Middle frontal gyrus (tissue), 1 donor: ENCODE data around the gene ANKS1B.
"Not testable (repeated sequence)": the region's sequence is repeated elsewhere in the genome, so short reads cannot be mapped to it uniquely, and the experiment has no call there.

Experiments used
- DNase-seq: peaks from one replicate; pipeline ENCODE4 v3.0.0-alpha.2; 2015; ENCODE audit warnings: low spot score; ENCODE audit errors: extremely low spot score

Gene ANKS1B

DNA sequence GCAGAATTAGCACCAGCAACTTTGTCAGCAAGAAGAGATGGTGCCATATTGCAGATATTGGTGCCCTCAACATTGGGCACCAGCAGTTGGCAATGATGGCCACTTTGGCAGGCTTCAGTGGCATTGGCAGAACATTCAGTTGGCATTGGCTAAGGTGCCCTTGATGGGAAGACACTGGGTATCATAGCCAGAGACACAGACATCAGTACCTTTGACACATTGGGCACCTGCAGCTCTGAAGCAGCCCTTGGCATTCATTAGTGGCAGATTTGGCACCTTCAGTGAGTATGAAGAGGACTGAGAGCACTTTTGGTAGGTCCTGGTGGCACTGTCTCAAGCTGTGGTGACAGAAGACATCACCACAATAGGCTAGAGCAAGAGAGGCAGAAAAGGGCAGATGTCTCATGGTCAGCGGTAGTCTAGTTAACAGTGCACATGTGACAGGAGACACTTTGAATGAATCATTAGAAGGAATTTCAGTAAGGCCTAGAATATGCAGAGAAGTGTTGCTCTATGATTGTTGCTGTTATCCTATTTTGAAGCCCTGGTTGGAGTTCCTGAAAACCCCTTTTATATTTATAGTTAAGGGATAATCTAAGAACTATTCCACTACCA, 917.5 kb downstream of the ANKS1B start:
- no peak for DNase-seq

- no peak for DNase-seq
Observed at GRCh38 chr12:99066726-99067125, 918.0 kb downstream of the ANKS1B start.

DNA sequence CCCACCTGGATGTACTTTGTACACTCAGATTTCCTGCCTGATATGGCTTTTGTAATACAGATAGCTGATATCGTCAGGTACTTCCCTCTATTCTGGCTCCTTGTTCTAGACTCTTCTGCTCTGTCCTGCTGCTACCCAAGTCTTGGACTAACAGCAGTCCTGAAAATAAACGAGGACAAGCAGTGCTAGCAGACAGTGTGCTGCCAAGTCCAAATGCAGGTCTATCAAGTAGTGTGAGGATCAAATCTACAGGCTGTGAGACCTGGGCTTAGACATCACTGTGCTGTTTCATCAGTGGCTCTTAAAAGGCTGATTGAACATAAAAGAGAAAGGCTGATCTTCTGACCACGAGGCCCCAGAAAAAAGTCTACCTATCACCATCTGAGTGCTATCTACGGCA, 921.6 kb downstream of the ANKS1B start:
- DNase-seq, result no peak

DNA sequence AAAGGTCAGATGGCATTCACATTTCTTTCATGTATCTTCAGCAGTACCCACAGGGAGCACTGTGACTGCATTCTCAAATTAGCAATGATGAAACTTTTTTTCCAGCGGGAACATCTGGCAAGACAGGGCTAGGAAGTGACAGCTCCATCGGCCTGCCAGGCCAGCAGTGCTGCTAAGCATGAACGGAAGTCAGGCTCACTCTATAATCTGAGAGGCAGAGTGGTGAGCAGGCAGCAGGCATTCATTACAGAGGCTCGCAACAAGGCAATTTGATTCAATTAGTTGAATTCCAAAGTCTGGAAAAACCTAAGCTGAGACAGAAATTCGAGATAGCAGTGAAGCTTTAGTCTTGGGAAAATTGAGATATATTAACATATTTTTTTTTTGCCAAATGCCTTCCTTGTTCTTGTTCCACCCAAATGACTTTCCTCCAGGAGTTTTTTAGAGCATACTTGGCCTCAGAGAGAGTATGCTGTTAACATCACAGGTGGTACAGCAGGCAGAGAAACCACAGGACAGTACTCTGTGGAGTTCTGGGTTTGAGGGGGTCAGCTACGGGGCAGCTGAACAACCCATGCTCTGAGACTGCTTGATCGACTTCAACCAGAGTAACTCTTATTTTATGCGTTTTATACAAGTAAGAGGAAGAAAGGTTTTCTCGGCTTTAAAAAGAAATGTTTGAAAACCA, 924.8 kb downstream of the ANKS1B start:
- no peak for DNase-seq

DNA sequence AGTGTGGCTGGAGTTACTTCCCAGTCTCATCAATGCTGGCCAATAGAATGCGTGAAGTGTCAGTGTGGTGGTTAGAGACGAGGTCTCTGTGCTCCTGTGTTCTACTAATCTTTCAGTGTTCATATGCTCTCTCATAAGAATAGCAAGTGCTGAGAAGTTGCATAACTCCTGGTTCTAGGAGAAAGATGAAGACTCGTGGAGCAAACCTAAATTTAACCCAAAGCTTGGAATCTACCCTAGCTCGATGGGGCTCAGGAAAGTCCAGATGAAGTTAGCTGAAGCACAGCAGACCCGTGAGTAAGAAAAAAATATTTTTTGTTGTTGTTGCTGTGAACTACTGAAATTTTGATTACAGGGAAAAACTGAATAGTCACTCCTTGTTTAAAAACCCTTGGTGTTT, 927.1 kb downstream of the ANKS1B start:
- no peak for DNase-seq

DNA sequence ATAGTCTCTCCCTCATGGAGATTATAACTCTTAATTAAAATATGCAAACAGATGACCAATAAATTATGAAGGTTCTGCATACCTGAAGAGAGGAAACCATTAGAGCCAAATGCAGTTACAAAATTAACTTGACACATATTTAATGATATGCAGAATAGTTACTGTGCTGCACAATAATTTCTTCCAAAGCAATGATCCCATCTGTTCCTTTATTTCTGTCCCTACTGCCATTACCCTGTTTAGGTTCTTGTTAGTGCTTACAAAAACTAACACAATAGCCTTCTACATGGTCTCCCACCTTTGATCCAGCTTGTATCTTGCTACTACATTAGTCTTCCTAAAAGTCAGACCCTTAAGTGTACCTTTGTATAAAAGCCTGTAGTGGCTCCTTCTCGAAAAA, 928.5 kb downstream of the ANKS1B start:
- DNase-seq, result no peak

- DNase-seq, result no peak
Observed at GRCh38 chr12:99055299-99055698, 929.4 kb downstream of the ANKS1B start.

GRCh38 chr12:99054601-99055128, 930.1 kb downstream of the ANKS1B start:
- no peak for DNase-seq

DNA sequence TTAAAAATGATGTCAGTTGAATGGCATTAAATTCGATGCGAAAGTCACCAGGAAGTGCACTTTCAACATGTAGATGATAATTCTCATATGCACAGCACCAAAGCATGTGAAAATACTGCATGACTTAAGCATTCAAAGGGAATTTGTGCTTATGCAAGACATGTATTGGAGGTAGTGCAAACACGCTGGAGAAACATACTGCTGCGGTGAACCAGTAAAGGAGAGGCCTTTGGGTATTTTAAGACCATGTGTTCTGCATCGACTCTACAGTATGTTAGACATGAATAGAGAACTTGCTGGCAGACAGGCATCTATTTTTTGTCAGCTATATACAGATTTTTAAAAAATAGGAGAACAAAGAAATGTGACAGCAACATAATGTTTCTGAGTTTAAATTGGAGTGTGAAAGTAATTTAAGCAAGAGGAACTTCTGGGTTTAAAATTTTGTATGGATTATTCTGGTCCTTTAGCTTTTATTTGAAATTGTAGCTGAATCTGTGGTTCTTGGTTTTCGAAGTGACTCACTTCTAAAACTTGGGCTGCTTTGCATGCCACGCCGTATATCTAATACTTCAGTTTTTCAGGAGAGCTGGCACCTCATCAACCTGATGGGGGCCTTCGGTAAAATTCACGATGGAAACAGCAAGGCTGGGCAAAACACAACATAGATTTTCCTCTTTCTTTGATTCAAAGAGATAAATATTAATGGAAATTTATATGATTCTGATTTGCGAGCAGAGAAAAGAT, 930.9 kb downstream of the ANKS1B start:
- peak; percentile 21 for DNase-seq

DNA sequence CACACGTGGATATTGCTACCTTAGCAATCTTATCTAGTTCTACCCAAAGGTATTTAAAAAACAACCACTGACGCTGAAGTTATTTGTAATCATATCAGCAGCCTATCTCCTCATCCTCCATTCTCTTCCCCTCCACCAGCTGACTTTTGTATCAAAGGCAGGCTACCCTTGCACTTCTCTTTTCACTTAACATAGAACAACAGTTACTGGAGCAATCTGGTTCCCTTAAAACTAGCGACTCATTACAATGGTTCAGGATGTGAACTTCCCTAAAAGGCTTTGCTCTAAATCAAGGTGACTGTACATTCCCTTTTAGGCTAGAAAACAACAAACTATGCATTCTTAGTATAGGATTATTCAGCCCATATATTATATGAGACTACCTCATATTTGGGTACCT, 935.0 kb downstream of the ANKS1B start:
- DNase-seq, result no peak

DNA sequence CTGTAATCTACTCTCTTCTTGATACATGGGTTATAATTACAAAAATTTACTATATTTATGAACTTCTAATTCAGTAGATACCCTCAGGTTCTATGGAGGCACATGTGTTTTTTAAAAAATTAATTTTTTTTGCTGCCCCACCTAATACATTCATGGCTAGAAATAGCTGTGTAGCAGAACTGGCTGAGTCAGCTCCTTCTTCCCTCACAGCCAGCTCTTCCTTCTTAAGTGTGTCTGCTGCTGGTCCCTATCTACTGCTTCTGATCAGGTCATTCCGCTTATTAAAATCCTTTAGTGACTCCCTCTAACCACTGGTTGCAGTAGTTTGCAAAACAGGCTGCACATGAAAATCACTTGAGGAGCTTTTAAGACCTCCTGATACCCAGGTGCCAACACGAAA, 939.6 kb downstream of the ANKS1B start:
- DNase-seq, result no peak

GRCh38 chr12:99043319-99043914, 941.3 kb downstream of the ANKS1B start:
- DNase-seq, result peak; percentile 39

GRCh38 chr12:99042226-99042625, 942.5 kb downstream of the ANKS1B start:
- DNase-seq, result no peak

- no peak for DNase-seq
Observed at GRCh38 chr12:99039367-99040120, 945.2 kb downstream of the ANKS1B start.

- no peak for DNase-seq
Observed at GRCh38 chr12:99036566-99036965, 948.2 kb downstream of the ANKS1B start.

DNA sequence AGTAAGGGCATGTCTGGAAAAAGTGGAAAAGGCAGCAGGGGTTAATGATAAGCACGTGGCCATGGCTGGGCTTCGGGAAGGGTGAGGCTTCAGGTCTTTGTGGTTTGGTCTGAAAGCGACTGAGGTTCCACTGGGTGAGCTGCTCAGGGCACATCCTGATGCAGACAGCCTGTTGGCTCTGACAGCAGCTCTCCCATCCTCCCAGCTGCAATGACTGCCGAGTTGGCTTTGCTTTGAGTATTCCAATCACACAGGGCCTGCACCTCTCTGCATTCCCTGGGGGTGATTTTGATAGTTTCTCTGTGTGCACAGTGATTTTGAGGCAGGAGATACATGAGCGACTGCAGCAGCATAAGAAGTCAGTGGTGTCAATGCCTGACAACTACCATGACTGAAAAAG, 948.9 kb downstream of the ANKS1B start:
- no peak for DNase-seq

DNA sequence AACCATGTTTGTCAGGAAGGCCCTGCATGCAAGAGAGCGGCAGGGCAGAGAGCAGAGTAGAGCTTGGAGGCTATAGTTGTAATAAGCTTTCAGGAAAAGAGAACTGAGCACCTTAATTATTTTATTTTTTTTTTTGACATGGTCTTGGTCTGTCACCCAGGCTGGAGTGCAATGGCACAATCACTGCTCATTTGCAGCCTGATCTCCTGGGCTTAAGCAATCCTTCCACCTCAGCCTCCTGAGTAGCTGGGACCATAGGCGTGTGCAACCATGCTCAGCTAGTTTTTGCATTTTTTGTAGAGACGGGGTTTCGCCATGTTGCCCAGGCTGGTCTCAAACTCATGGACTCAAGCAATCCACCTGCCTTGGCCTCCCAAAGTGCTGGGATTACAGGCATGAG, 950.5 kb downstream of the ANKS1B start:
- not testable (repeated sequence) for DNase-seq

DNA sequence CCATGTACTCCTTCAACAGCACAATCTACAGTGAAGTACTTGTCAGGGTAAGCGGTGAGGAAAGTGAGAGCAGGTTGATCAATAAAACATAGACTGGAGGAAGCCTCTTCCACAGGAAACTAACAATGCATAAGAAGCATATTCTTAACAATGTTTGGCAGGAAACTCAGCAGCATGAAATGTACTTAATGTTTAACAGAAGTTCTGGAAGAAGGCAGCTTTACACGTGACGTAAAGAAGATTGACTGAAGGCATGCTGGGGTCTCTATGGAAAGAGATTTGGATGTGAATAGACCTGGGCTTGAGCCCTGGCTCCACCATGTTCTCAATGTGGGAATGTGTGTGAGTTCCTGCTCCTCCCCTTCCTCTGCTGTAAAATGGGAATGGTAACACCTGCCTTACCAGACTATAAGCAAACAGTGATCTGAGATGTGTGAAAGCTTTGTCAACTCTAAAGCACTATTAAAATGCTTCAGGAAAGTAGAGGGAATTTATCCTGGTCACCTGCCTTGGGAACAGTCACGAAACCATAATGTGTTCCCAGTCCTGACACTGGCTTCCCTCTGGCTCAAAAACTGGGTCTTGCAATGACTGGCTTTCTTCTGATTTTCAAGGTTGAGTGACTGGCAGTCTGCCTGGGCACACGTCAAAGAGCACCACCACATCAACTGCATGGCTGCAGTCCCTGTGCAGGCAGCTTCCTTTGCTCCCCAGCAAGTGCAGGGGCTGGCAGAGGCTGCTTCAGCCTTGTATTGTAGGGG, 955.0 kb downstream of the ANKS1B start:
- DNase-seq, result no peak

DNA sequence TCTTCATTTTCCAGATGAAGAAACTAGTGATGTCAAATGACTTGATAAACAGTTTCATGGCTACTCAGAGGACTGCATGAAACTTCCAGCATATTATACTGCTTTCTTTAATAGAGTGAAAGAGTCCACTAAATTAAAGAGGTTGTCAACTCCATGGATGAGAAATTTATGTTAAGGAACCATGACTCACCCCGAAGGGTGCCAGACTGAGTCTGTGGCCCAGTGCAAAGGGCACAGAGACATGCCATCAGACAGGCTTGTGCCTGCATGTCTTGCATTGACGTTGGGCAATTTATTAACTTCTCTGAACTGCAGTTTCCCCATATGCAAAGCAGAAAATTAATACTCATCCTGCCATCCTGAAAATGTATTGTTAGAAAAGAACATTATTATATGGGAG, 957.3 kb downstream of the ANKS1B start:
- DNase-seq, result no peak

DNA sequence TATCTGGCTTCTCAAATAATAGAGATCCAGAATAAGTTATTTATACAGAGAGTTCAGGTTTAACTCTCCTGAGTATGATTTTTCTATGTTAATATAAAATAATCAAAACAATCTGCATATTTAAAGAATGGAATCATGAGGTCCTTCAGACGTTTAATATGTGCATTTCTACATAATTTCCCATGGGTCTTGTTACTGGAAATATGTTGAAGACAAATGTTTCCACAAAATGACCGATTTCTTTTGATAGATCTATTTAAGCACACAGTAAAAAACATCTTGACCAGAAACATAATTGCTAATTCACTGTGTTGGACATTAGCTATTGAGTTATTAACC, 957.7 kb downstream of the ANKS1B start:
- no peak for DNase-seq
